ENCODE data around the gene TFEB. TPM values are rescaled to one million over a fixed set of nuclear protein-coding genes. Genes with fewer than 3 reads are reported as not detected.

Gene TFEB
- total and polyA plus RNA-seq, 10 of the 15 experiments (the other 5 are each of a cell fraction or from before 2014, with no cell fraction given) = 0.84 to 108 (median 60.8) TPM

DNA sequence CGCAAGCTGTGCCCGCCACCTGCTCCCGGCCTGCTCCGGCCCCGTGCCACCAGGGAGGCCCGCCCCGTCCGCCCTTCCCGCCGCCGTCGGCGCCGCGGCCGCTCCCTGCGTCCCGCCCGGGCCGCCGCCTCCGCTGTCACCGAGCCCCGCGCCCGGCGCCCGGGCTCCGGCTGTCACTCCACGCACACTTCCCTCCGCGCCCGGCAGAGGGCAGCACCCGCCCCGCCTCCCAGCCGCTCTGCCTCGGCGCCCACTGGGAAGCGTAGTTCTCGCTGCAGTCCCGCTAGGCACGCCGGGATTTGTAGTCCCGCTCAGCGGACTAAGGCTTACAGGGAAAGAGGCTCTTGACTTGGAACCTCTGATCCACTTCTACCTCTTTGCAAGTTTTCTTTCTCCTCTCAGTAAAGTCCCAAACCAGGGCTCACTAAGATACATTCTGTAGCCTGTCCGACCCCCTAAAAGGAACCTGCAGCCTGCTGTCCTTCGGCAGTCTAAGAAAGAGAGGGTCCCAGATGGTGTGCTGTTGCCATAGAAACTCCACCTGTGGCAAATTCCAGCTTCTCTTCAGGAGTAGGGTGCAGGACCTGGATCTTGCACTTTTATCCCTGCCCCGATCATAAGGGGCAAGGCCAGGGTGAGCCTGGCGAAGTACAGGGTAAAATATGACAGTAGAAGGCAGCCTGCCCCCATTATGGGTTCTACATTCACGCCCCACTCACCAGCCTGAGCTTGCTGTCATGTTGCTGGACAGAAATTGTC is at the start of gene TFEB (continued):
- TF ChIP-seq, protein P1, sequence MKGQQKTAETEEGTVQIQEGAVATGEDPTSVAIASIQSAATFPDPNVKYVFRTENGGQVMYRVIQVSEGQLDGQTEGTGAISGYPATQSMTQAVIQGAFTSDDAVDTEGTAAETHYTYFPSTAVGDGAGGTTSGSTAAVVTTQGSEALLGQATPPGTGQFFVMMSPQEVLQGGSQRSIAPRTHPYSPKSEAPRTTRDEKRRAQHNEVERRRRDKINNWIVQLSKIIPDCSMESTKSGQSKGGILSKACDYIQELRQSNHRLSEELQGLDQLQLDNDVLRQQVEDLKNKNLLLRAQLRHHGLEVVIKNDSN (IDR thresholded peaks at IDR 0.05; ENCODE audit: borderline replicate concordance, extremely low read length, insufficient read depth, low read depth, low read length) = no peak
- TF ChIP-seq IRF4 (IDR thresholded peaks at IDR 0.05; ENCODE audit: low read depth, low read length) (no peak), SREBF2 (IDR thresholded peaks at IDR 0.05; ENCODE audit: low read length) (no peak), ESRRA (IDR thresholded peaks at IDR 0.05; ENCODE audit: low read length) (peak; percentile 27; the same call in 1 of the 2 replicates), TAF1 (IDR thresholded peaks at IDR 0.05; ENCODE audit: borderline replicate concordance, low read depth, low read length) (peak; percentile 51; the same call in 1 of the 2 replicates), NRF1 (conservative IDR thresholded peaks at IDR 0.05; ENCODE audit: low read depth, low read length) (no peak), CEBPB (IDR thresholded peaks at IDR 0.05; ENCODE audit: borderline replicate concordance in 1 of 2, low read depth in 2 of 2, low read length in 2 of 2) (no peak), NBN (IDR thresholded peaks at IDR 0.05) (no peak), PAX8 (IDR thresholded peaks at IDR 0.05) (no peak), BCL3 (IDR thresholded peaks at IDR 0.05; ENCODE audit: borderline replicate concordance, insufficient read depth, low read depth, low read length, poor library complexity, severe bottlenecking) (no peak), MEF2B (IDR thresholded peaks at IDR 0.05; ENCODE audit: partially characterized antibody, poor library complexity, severe bottlenecking) (no peak), YY1 (IDR thresholded peaks at IDR 0.05; ENCODE audit: low read depth, low read length) (peak; percentile 89), NFYB (IDR thresholded peaks at IDR 0.05; ENCODE audit: insufficient read depth, low read depth, low read length) (no peak), ETV6 (conservative IDR thresholded peaks at IDR 0.05 in 1 of 2, IDR thresholded peaks at IDR 0.05 in 1 of 2; ENCODE audit: borderline replicate concordance in 1 of 2, low read depth in 1 of 2) (no peak), CBX3 (IDR thresholded peaks at IDR 0.05; ENCODE audit: borderline replicate concordance, low read depth) (no peak), JUNB (IDR thresholded peaks at IDR 0.05) (no peak), STAT1 (conservative IDR thresholded peaks at IDR 0.05) (no peak), YBX1 (IDR thresholded peaks at IDR 0.05) (no peak), NR2C2 (IDR thresholded peaks at IDR 0.05; ENCODE audit: borderline replicate concordance, control insufficient read depth, insufficient read length, low read depth) (no peak)
- TF ChIP-seq, protein P2, sequence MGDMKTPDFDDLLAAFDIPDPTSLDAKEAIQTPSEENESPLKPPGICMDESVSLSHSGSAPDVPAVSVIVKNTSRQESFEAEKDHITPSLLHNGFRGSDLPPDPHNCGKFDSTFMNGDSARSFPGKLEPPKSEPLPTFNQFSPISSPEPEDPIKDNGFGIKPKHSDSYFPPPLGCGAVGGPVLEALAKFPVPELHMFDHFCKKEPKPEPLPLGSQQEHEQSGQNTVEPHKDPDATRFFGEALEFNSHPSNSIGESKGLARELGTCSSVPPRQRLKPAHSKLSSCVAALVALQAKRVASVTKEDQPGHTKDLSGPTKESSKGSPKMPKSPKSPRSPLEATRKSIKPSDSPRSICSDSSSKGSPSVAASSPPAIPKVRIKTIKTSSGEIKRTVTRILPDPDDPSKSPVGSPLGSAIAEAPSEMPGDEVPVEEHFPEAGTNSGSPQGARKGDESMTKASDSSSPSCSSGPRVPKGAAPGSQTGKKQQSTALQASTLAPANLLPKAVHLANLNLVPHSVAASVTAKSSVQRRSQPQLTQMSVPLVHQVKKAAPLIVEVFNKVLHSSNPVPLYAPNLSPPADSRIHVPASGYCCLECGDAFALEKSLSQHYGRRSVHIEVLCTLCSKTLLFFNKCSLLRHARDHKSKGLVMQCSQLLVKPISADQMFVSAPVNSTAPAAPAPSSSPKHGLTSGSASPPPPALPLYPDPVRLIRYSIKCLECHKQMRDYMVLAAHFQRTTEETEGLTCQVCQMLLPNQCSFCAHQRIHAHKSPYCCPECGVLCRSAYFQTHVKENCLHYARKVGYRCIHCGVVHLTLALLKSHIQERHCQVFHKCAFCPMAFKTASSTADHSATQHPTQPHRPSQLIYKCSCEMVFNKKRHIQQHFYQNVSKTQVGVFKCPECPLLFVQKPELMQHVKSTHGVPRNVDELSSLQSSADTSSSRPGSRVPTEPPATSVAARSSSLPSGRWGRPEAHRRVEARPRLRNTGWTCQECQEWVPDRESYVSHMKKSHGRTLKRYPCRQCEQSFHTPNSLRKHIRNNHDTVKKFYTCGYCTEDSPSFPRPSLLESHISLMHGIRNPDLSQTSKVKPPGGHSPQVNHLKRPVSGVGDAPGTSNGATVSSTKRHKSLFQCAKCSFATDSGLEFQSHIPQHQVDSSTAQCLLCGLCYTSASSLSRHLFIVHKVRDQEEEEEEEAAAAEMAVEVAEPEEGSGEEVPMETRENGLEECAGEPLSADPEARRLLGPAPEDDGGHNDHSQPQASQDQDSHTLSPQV (IDR thresholded peaks at IDR 0.05) = peak; percentile 93
- TF ChIP-seq, protein P3, sequence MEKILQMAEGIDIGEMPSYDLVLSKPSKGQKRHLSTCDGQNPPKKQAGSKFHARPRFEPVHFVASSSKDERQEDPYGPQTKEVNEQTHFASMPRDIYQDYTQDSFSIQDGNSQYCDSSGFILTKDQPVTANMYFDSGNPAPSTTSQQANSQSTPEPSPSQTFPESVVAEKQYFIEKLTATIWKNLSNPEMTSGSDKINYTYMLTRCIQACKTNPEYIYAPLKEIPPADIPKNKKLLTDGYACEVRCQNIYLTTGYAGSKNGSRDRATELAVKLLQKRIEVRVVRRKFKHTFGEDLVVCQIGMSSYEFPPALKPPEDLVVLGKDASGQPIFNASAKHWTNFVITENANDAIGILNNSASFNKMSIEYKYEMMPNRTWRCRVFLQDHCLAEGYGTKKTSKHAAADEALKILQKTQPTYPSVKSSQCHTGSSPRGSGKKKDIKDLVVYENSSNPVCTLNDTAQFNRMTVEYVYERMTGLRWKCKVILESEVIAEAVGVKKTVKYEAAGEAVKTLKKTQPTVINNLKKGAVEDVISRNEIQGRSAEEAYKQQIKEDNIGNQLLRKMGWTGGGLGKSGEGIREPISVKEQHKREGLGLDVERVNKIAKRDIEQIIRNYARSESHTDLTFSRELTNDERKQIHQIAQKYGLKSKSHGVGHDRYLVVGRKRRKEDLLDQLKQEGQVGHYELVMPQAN (conservative IDR thresholded peaks at IDR 0.05) = peak; percentile 83

Measured in GM12878 (cell line).